ENCODE results near the gene DMD. TPM values are rescaled to one million over a fixed set of nuclear protein-coding genes. Genes with fewer than 3 reads are reported as not detected.

Gene DMD
- total RNA-seq, 1 experiment from 2014 or later = 25.3 TPM

DNA sequence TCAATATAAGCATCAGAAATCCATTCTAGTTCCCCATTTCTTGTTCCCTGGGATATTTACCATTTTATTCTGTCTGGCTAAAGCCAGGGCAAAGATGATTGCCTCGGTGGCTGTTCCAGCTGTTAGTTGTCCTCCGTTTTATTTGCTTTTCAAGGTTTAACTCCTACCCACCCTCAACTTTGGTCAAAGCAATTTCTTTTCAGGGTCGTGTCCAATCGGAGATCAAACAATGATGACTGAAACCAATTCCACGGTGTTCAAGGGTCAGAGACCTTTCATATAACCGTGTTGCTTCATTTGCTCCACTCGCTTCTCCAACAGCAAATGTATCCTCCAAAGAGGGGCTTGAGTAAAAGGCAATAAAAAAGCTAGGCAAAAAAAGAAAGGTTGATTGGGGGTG, 1946.0 kb downstream of the DMD start:
- no peak for TF ChIP-seq EZH2 (IDR thresholded peaks at IDR 0.05; ENCODE audit: low read depth)
- TF ChIP-seq, protein P1, sequence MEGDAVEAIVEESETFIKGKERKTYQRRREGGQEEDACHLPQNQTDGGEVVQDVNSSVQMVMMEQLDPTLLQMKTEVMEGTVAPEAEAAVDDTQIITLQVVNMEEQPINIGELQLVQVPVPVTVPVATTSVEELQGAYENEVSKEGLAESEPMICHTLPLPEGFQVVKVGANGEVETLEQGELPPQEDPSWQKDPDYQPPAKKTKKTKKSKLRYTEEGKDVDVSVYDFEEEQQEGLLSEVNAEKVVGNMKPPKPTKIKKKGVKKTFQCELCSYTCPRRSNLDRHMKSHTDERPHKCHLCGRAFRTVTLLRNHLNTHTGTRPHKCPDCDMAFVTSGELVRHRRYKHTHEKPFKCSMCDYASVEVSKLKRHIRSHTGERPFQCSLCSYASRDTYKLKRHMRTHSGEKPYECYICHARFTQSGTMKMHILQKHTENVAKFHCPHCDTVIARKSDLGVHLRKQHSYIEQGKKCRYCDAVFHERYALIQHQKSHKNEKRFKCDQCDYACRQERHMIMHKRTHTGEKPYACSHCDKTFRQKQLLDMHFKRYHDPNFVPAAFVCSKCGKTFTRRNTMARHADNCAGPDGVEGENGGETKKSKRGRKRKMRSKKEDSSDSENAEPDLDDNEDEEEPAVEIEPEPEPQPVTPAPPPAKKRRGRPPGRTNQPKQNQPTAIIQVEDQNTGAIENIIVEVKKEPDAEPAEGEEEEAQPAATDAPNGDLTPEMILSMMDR (conservative IDR thresholded peaks at IDR 0.05) = no peak
- ChIA-PET POLR2A (ENCODE audit: unreplicated experiment) (no interaction called here), CTCF (no interaction called here)
- Histone ChIP-seq H2AFZ (no peak overlapping the region), H3K4me3 (no peak overlapping the region), H3K4me2 (no peak overlapping the region), H3K79me2 (ENCODE audit: low read depth) (no peaks in the 10 kb centered on the region), H3F3A (ENCODE audit: insufficient read depth, low read depth) (no peaks in the 10 kb centered on the region), H3K9me3 (ENCODE audit: insufficient read depth, low read depth) (no peaks in the 10 kb centered on the region), H3K4me1 (replicated peaks; ENCODE audit: insufficient read depth) (no peaks in the 10 kb centered on the region), H3K36me3 (ENCODE audit: low read depth) (no peaks in the 10 kb centered on the region), H4K20me1 (ENCODE audit: insufficient read depth) (no peaks in the 10 kb centered on the region), H3K9me2 (ENCODE audit: insufficient read depth) (no peaks in the 10 kb centered on the region), H3K27ac (no peak overlapping the region), H3K27me3 (ENCODE audit: insufficient read depth, low read depth) (no peaks in the 10 kb centered on the region)
- no peak for DNase-seq
- BruUV-seq (replicated peaks) = no TSS peak
- intact Hi-C loops (cut with micrococcal nuclease; ENCODE audit: unreplicated experiment) = no loop called here

DNA sequence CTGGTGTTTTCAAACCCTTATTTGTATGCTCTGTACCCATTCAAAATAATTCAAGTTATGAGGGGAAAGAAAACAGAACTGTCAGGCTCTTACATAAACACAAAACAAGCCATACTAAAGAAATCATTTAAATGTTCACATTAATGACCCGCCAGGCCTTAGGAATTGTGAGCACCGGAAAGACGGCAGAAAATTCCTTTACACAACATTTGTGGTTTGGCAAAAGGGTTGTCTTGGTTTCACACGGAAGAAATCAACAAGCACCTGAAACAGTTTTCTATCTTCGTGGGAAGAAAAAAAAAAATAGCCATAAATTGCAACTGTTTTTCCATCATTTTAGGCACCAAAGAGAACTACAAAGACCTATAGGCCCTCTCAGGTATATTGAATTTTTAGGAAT, 1951.0 kb downstream of the DMD start:
- CTCF ChIA-PET = no interaction called here
- no peaks in the 10 kb centered on the region for H3K27me3 ChIP-seq (ENCODE audit: insufficient read depth, low read depth)
- H3F3A ChIP-seq (ENCODE audit: insufficient read depth, low read depth) = no peaks in the 10 kb centered on the region
- no peaks in the 10 kb centered on the region for H4K20me1 ChIP-seq (ENCODE audit: insufficient read depth)
- BruUV-seq (replicated peaks) = no TSS peak
- no peaks in the 10 kb centered on the region for H3K9me3 ChIP-seq (ENCODE audit: insufficient read depth, low read depth)
- H3K4me3 ChIP-seq = no peak overlapping the region
- TF ChIP-seq, protein P1 (conservative IDR thresholded peaks at IDR 0.05) = no peak
- no peak for TF ChIP-seq EZH2 (IDR thresholded peaks at IDR 0.05; ENCODE audit: low read depth)
- no peaks in the 10 kb centered on the region for H3K4me1 ChIP-seq (replicated peaks; ENCODE audit: insufficient read depth)
- no peak overlapping the region for H2AFZ ChIP-seq
- no peaks in the 10 kb centered on the region for H3K9me2 ChIP-seq (ENCODE audit: insufficient read depth)
- H3K79me2 ChIP-seq (ENCODE audit: low read depth) = no peaks in the 10 kb centered on the region
- POLR2A ChIA-PET (ENCODE audit: unreplicated experiment) = interaction anchor here (0.6 kb wide), 1 partner anchor 670 kb away, joined by 5 read pairs; no protein-coding TSS in a partner anchor
- no peak overlapping the region for H3K27ac ChIP-seq
- H3K36me3 ChIP-seq (ENCODE audit: low read depth) = no peaks in the 10 kb centered on the region
- intact Hi-C loops (cut with micrococcal nuclease; ENCODE audit: unreplicated experiment) = no loop called here
- DNase-seq = no peak
- no peak overlapping the region for H3K4me2 ChIP-seq

DNA sequence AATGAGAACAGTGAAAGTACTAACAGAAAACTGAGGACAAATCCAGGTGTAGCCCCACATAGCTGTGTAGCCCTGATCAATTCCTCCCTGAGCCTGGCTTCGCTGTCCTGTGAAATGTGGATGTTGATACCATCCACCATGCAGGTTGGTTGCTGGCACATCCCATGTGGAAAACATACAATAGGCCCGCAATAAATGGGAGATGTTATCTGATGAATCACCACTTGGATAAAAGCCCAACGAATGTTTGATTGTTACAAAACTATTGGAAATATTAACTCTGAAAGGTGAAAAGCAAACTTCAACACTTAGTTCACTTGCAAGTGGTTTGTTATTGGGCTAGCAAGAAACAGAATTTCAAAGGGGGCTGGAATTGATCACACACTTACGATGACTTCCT, 1953.2 kb downstream of the DMD start:
- H3K27me3 ChIP-seq (ENCODE audit: insufficient read depth, low read depth) = no peaks in the 10 kb centered on the region
- BruUV-seq (replicated peaks) = no TSS peak
- ChIA-PET POLR2A (ENCODE audit: unreplicated experiment) (no interaction called here), CTCF (no interaction called here)
- no peaks in the 10 kb centered on the region for H3K79me2 ChIP-seq (ENCODE audit: low read depth)
- intact Hi-C loops (cut with micrococcal nuclease; ENCODE audit: unreplicated experiment) = no loop called here
- H3K36me3 ChIP-seq (ENCODE audit: low read depth) = no peaks in the 10 kb centered on the region
- TF ChIP-seq EZH2 (IDR thresholded peaks at IDR 0.05; ENCODE audit: low read depth) = no peak
- no peak overlapping the region for H3K27ac ChIP-seq
- no peak for DNase-seq
- H3K4me3 ChIP-seq = no peak overlapping the region
- no peaks in the 10 kb centered on the region for H3F3A ChIP-seq (ENCODE audit: insufficient read depth, low read depth)
- no peak overlapping the region for H2AFZ ChIP-seq
- H3K9me2 ChIP-seq (ENCODE audit: insufficient read depth) = no peaks in the 10 kb centered on the region
- H4K20me1 ChIP-seq (ENCODE audit: insufficient read depth) = no peaks in the 10 kb centered on the region
- no peaks in the 10 kb centered on the region for H3K9me3 ChIP-seq (ENCODE audit: insufficient read depth, low read depth)
- no peak overlapping the region for H3K4me2 ChIP-seq
- H3K4me1 ChIP-seq (replicated peaks; ENCODE audit: insufficient read depth) = no peaks in the 10 kb centered on the region

DNA sequence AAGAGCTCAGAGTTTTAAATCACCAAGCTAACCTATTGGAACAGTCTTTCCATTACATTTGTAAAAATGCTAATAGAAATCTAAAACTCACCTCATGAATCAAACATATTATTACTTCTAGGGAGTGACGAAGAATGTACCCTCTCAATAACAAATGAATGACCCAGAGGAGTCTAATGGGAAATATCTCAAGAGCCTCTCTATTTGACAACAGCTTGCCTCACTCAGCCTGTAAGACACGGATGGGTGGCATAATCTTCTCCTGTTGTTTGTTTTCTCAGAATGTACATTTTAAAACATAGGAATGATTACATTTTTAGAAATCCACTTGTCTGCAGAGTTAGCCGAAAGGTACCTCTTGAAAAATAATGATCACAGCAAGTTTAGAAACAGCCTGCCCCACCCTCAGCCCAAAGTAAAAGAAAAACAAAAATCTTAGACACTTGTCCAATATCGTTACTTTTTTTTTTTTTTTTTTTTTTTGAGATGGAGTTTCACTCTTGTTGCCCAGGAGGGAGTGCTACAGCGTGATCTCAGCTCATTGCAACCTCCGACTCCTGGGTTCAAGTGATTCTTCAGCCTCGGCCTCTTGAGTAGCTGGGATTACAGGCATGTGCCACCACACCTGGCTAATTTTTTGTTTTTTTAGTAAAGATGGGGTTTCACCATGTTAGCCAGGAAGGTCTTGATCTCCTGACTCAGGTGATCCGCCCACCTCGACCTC, 1955.9 kb downstream of the DMD start:
- Histone ChIP-seq H3K4me3 (no peak overlapping the region), H2AFZ (no peak overlapping the region), H3K9me2 (ENCODE audit: insufficient read depth) (no peaks in the 10 kb centered on the region), H3K4me2 (no peak overlapping the region), H4K20me1 (ENCODE audit: insufficient read depth) (no peaks in the 10 kb centered on the region), H3K4me1 (replicated peaks; ENCODE audit: insufficient read depth) (no peaks in the 10 kb centered on the region), H3K36me3 (ENCODE audit: low read depth) (no peaks in the 10 kb centered on the region), H3K79me2 (ENCODE audit: low read depth) (no peaks in the 10 kb centered on the region), H3K9me3 (ENCODE audit: insufficient read depth, low read depth) (no peaks in the 10 kb centered on the region), H3K27ac (no peak overlapping the region), H3K27me3 (ENCODE audit: insufficient read depth, low read depth) (no peaks in the 10 kb centered on the region), H3F3A (ENCODE audit: insufficient read depth, low read depth) (no peaks in the 10 kb centered on the region)
- intact Hi-C loops (cut with micrococcal nuclease; ENCODE audit: unreplicated experiment) = no loop called here
- CTCF ChIA-PET = no interaction called here
- no peak for DNase-seq
- POLR2A ChIA-PET (ENCODE audit: unreplicated experiment) = no interaction called here
- TF ChIP-seq EZH2 (IDR thresholded peaks at IDR 0.05; ENCODE audit: low read depth) = no peak
- TF ChIP-seq, protein P1 (conservative IDR thresholded peaks at IDR 0.05) = no peak
- no TSS peak for BruUV-seq (replicated peaks)
